Measurements from ENCODE around the gene ATAD1.

The ATAD1 gene

DNA sequence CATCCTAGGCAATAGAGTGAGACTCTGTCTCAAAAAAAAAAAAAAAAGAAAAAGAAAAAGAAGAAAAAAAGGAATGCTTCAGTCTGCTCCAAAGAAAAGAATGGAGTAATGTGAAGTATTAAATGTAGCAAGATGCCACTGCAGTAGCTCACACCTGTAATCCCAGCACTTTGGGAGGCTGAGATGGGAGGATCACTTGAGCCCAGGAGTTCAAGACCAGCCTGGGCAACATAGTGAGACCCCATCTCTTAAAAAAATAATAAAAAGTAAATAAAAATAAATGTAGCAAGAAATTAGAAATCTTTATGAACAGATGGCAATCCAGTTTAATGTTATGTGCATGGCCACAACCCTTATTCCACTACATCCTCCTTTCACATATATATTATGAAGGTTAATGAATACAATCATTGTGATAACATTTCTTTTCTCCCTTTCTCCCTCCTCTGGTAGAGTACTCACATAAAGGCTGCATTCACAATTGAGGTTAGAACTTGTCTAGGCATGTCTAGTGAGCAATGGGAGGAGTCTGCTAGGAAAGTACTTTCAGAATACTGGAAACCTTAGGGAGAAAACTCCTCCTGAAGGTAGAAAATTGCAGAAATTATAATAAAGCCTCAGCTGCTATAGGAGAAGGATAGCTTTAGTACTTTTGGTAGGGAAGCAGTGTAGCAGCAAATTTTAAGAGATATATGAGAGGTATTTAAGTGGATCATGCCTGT, 24.9 kb upstream of the ATAD1 start:
- TF ChIP-seq, protein P1, sequence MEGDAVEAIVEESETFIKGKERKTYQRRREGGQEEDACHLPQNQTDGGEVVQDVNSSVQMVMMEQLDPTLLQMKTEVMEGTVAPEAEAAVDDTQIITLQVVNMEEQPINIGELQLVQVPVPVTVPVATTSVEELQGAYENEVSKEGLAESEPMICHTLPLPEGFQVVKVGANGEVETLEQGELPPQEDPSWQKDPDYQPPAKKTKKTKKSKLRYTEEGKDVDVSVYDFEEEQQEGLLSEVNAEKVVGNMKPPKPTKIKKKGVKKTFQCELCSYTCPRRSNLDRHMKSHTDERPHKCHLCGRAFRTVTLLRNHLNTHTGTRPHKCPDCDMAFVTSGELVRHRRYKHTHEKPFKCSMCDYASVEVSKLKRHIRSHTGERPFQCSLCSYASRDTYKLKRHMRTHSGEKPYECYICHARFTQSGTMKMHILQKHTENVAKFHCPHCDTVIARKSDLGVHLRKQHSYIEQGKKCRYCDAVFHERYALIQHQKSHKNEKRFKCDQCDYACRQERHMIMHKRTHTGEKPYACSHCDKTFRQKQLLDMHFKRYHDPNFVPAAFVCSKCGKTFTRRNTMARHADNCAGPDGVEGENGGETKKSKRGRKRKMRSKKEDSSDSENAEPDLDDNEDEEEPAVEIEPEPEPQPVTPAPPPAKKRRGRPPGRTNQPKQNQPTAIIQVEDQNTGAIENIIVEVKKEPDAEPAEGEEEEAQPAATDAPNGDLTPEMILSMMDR (IDR thresholded peaks at IDR 0.05; ENCODE audit: poor library complexity, severe bottlenecking), result no peak
- H3K9me3 ChIP-seq (ENCODE audit: severe bottlenecking), result no peaks in the 10 kb centered on the region
- DNase-seq (ENCODE audit: low spot score), result no peak

GRCh38 chr10:87842220-87842641, 24.2 kb upstream of the ATAD1 start:
- H3K9me3 ChIP-seq (ENCODE audit: severe bottlenecking), result no peaks in the 10 kb centered on the region
- H3K27ac ChIP-seq (ENCODE audit: poor library complexity, severe bottlenecking), result peak overlapping the region; percentile 48
- DNase-seq (ENCODE audit: low spot score) (peak; percentile 81), ATAC-seq (ENCODE audit: low read depth) (peak; percentile 95)
- H3K36me3 ChIP-seq (ENCODE audit: low read depth), result no peaks in the 10 kb centered on the region
- peaks cover 39% of the 10 kb centered on the region for H3K4me1 ChIP-seq (ENCODE audit: insufficient read depth, poor library complexity, severe bottlenecking)
- TF ChIP-seq, protein P1 (IDR thresholded peaks at IDR 0.05; ENCODE audit: poor library complexity, severe bottlenecking), result no peak
- no peak overlapping the region for H3K4me3 ChIP-seq (ENCODE audit: severe bottlenecking)
- H3K27me3 ChIP-seq (ENCODE audit: insufficient read depth, poor library complexity, severe bottlenecking), result no peaks in the 10 kb centered on the region

More for the DNA sequence above, 24.9 kb upstream of the ATAD1 start:
- peak overlapping the region; percentile 48 for H3K27ac ChIP-seq (ENCODE audit: poor library complexity, severe bottlenecking)
- ATAC-seq (ENCODE audit: low read depth), result peak; percentile 33; the same call in 2 of the 3 replicates
- H3K4me3 ChIP-seq (ENCODE audit: severe bottlenecking), result no peak overlapping the region
- H3K27me3 ChIP-seq (ENCODE audit: insufficient read depth, poor library complexity, severe bottlenecking), result no peaks in the 10 kb centered on the region
- peaks cover 46% of the 10 kb centered on the region for H3K4me1 ChIP-seq (ENCODE audit: insufficient read depth, poor library complexity, severe bottlenecking)
- no peaks in the 10 kb centered on the region for H3K36me3 ChIP-seq (ENCODE audit: low read depth)

GRCh38 chr10:87841186-87841585, 23.2 kb upstream of the ATAD1 start:
- no peak overlapping the region for H3K27ac ChIP-seq (ENCODE audit: poor library complexity, severe bottlenecking)
- no peaks in the 10 kb centered on the region for H3K36me3 ChIP-seq (ENCODE audit: low read depth)
- no peak for DNase-seq (ENCODE audit: low spot score)
- TF ChIP-seq, protein P1 (IDR thresholded peaks at IDR 0.05; ENCODE audit: poor library complexity, severe bottlenecking), result no peak
- ATAC-seq (ENCODE audit: low read depth), result no peak
- H3K27me3 ChIP-seq (ENCODE audit: insufficient read depth, poor library complexity, severe bottlenecking), result no peaks in the 10 kb centered on the region
- peaks cover 32% of the 10 kb centered on the region for H3K4me1 ChIP-seq (ENCODE audit: insufficient read depth, poor library complexity, severe bottlenecking)
- no peak overlapping the region for H3K4me3 ChIP-seq (ENCODE audit: severe bottlenecking)
- H3K9me3 ChIP-seq (ENCODE audit: severe bottlenecking), result no peaks in the 10 kb centered on the region

- Histone ChIP-seq H3K36me3 (ENCODE audit: low read depth) (no peaks in the 10 kb centered on the region), H3K27me3 (ENCODE audit: insufficient read depth, poor library complexity, severe bottlenecking) (no peaks in the 10 kb centered on the region), H3K4me3 (ENCODE audit: severe bottlenecking) (no peak overlapping the region), H3K4me1 (ENCODE audit: insufficient read depth, poor library complexity, severe bottlenecking) (peaks cover 13% of the 10 kb centered on the region), H3K9me3 (ENCODE audit: severe bottlenecking) (no peaks in the 10 kb centered on the region), H3K27ac (ENCODE audit: poor library complexity, severe bottlenecking) (no peak overlapping the region)
- no peak for DNase-seq (ENCODE audit: low spot score)
- no peak for ATAC-seq (ENCODE audit: low read depth)
- TF ChIP-seq, protein P1 (IDR thresholded peaks at IDR 0.05; ENCODE audit: poor library complexity, severe bottlenecking), result no peak
These were observed 20.6 kb upstream of the ATAD1 start for GRCh38 chr10:87838650-87839049.

GRCh38 chr10:87837445-87837844, 19.4 kb upstream of the ATAD1 start:
- ATAC-seq (ENCODE audit: low read depth) (no peak), DNase-seq (ENCODE audit: low spot score) (no peak)
- Histone ChIP-seq H3K27me3 (ENCODE audit: insufficient read depth, poor library complexity, severe bottlenecking) (no peaks in the 10 kb centered on the region), H3K36me3 (ENCODE audit: low read depth) (no peaks in the 10 kb centered on the region), H3K27ac (ENCODE audit: poor library complexity, severe bottlenecking) (no peak overlapping the region), H3K4me3 (ENCODE audit: severe bottlenecking) (no peak overlapping the region), H3K4me1 (ENCODE audit: insufficient read depth, poor library complexity, severe bottlenecking) (peaks cover 1% of the 10 kb centered on the region), H3K9me3 (ENCODE audit: severe bottlenecking) (no peaks in the 10 kb centered on the region)
- TF ChIP-seq, protein P1 (IDR thresholded peaks at IDR 0.05; ENCODE audit: poor library complexity, severe bottlenecking), result no peak
